HG03103 (cell line): ENCODE data around the gene IGF1R.

Source experiments
- ATAC-seq: cut with Tn5 transposase; IDR thresholded peaks from one replicate; pipeline ENCODE4 v1.9.1; 2021; ENCODE audit warnings: low read depth; ENCODE audit not compliant: unreplicated experiment

IGF1R gene

DNA sequence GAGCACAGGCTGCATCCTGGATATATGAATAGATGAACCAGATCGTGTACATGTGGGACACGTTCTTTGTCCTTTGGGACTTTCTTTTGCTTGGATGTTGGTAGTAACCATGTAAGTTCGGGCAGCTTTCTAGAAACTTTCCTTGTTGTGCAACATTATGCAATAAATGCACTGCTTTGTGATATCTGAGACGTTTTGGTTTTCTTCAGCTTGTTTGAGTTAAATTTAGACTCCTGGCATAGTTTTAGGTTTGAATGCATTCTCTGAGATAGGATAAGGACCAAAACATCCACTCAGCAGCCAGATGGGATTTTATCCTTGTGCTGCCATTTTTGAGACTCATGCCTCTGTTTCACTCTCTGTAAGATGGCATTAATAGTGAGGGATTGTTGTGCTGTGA is 158.9 kb downstream of the IGF1R start:
- ATAC-seq = no peak

DNA sequence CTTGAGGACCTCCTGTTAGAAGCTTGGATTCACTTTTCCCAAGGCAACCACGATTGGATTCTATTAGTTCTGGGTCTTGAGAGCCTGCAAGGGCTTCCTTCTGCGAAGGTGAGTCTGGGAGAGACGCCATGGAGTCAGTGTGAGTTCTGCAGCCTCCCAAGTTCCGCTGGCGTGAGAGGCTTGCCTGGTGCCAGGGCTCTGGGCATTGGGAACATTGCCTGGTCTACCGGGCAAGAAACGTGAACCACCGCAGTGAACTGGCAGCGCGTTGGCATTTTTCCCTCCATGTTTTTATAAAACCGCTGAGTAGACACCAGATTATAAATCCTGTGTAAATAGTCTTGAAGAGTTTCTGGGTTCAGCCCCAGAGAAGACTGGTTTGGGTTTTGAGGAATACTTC is 160.9 kb downstream of the IGF1R start:
- no peak for ATAC-seq

DNA sequence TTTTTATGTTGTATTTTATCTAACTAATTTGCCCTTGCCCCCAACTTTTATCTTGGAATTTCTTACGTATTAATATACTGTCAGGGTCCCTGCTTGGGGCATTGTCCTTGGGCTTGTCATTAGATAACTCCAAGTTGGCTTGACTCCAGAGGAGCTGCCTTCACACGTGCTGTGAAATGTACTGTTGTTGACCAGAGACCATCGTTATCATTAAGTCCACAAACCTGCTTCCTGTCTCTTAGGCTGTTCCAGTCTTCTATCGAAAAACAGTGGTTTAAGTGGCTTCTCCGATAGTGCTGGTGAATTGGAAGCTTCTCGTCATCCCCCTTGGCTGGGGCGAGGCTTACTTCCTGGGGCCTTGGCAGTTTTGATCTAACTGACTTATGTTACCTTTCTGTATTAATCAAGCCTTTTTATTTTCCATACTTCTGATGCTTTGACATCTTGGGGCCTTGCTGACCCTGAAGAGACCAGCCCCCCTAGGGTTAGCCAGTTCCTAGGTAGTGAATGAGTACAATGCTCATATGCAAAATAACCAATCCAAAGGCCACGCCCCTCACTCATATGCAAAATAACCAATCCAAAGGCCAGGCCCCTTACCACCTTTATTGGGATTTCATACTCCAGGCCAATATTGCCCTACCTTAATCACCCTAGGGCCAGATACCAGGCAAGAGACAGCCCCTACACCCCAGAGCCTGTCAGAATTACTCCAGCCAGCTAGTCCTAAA is 164.5 kb downstream of the IGF1R start:
- ATAC-seq = no peak

GRCh38 chr15:98813951-98814350 is 165.6 kb downstream of the IGF1R start:
- ATAC-seq = no peak

DNA sequence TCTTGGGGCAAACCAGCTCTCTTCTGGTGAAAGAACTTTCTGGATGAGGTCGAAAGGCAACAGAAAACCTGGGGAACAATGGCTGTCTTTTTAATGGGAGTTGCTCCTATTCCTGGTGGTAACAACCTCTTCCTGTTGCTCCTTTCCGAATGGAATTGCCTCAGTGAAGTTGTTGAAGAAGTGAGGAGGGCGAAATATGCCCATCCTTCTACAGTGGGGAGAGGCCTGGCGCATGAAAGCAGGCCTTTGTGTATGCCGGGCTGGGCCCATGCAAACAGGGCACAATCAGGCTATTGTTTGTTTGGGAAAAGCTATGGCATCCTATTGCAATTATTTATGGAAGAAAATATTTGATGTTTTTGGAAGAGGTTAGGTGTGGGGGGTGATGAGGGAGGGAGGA is 166.9 kb downstream of the IGF1R start:
- ATAC-seq = no peak

DNA sequence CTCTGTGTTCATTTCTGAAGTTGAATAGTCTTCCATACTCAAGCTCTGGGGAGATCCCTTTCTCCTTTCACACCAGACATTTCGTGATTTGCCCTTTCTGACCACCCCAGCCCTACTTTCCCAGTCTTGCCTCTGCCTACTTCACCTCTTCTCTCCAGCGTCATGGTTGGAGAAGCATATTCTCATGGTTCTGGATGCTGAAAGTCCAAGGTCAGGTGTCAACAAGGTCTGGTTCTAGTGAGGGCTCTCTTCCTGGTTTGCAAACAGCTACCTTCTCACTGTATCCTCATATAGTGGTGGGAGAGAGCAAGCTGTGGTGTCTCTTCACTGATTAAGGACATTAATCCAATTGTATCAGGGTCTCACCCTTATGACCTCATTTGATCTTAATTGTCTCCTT is 169.4 kb downstream of the IGF1R start:
- ATAC-seq = no peak

DNA sequence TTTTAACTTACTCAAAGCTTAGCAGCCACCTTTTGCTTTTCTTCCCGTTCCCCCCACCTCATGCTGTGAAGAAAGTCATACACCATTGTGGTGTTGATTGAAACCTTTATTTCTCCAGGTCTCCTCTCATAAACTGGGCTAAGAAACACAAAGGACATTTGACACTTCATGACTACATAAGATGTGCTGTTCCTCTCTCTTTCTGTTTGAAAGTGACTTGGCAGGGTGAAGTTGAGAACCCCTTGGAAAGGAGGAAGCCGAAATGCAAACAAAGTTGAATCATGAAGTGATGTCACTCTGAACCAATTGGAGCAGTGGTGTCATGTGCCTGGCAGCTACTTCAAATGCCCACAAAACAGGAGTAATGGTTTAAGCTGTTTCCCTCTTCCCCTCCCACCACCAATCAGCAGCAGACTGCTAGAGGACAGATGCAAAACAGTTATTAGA is 174.7 kb downstream of the IGF1R start:
- ATAC-seq = no peak

DNA sequence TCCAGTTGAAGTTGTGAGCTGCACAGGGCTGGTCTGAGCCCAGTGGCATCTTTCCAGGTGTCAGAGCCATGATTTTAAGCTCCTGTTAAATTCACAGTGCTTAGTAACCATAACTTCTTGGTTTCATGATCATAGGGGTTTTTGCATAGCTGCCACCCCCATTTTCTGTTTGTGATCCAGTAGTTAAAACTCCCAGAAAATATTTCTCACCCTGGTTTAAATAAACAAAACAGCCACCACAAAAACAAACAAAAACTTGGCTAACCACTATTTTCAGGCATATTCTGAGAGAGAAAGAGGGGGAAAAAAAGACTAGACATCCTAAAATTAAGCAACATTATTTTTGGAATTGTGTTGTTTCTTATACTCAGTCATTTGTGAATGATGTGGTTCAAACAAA is 175.3 kb downstream of the IGF1R start:
- no peak for ATAC-seq

DNA sequence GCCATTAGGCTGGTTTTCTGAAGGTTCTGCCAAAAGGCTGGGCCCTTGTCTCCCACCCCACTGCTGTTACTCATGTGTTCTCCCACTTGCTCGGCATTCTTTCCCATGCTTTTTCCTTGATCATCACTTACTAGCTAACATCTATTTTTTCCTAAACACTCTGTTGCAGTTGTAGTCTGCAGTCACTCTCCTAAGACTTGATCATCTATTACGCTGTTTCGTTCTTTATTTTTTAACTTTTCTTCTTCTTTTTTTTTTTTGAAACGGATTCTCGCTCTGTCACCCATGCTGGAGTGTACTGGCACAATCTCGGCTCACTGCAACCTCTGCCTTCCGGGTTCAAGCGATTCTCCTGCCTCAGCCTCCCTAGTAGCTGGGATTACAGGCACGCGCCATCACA is 176.3 kb downstream of the IGF1R start:
- ATAC-seq = no peak

DNA sequence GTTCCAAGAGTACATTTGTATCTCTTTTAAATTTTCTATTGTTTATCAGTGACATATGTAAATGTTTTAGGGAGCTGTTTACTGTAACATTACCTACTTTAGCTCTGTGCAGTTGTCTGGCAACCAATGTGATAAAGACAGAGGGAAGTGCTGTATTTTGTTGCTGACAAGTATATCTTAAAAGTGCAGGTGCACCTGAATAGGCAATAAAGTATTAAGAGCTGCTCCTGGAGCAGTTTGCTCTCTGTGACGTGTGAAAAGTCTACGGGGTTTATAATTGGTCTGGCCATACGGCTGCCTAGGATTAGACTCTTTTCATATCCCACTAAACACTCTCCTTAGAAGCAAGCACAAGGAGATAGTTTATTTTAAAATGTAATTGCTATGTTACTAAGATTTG is 178.3 kb downstream of the IGF1R start:
- no peak for ATAC-seq

DNA sequence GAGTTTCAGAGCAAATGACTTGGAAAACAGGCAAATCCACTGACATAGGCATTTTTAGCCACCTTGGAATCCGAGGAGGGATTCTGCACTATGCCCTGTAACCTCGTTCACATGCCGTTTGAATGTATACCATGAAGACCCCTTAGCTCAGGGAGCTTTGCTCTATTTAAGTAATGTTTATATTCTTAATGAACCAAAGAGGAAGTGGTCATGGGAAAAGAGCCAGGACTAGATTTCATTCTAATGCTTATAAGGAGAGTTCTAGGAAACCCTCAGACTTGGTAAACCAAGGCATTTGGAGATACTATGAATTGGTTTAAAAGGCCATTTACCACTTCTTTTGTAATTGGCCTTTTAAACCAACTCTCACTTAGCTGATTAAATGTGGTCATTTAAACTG is 178.9 kb downstream of the IGF1R start:
- ATAC-seq = no peak

DNA sequence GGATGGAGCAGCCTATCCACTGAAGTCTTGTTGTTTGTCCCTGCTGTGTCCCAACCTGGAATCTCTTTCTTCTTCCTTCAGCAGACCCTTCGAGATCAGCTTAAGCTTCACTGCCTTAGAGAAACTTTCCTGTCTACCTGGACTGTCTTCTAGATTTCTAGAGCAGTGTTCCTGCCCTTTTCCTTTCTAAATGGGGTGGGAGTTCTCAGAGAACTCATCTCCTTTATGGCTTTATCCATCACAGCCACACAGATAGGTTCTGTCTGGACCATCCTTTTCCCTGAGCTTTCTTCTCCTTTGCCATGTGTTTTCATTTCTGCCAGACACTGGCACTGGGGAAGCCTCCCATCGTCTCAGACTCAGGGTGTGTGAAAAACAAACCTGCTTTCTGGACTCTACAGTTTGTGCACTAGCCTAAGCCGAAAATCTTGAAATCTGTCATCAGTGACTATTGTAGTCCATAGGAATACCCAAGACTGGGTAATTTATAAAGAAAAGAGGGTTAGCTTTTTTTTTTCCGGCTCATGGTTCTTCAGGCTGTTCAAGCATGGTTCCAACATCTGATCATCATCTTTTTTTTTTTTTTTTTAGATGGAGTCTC is 181.8 kb downstream of the IGF1R start:
- no peak for ATAC-seq

DNA sequence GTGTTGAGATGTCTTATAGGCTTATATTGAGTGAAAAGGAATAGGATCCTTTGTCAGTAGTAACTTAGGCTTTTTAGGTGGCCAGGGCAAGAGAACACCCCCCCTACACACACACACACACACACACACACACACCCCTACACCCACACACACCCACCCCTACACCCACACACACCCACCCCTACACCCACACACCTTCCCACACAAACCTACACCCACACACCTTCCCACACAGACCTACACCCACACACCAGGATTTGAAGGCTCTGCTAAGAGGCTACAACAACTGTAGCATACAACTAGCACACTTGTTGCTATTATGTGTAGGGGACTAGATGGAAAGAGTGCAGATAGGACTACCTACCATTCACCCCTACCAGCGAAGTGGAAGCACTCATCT is 186.6 kb downstream of the IGF1R start:
- ATAC-seq = no peak

DNA sequence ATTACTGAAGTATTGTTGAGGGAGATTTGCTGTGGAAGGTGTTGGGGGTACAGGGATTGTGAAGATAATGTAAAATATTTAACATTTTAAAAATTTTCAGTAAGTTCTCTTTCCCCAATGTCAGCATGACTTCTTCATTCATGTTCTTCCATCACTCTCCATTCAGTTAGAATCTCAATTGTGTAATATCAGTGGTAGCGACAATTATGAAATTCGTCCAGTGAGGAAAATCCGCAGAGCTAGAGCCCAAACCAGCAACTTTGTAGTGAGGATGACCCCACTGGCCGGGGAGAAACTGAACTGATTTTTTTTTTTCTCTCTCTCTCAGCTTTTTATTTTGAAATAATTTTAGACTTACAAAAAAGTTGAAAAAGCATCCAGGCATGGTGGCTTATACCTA is 187.5 kb downstream of the IGF1R start:
- ATAC-seq = no peak

- ATAC-seq = no peak
These were observed 190.3 kb downstream of the IGF1R start for GRCh38 chr15:98838387-98839259.

GRCh38 chr15:98840053-98840452 is 191.7 kb downstream of the IGF1R start:
- no peak for ATAC-seq

GRCh38 chr15:98841419-98841970 is 193.2 kb downstream of the IGF1R start:
- no peak for ATAC-seq

DNA sequence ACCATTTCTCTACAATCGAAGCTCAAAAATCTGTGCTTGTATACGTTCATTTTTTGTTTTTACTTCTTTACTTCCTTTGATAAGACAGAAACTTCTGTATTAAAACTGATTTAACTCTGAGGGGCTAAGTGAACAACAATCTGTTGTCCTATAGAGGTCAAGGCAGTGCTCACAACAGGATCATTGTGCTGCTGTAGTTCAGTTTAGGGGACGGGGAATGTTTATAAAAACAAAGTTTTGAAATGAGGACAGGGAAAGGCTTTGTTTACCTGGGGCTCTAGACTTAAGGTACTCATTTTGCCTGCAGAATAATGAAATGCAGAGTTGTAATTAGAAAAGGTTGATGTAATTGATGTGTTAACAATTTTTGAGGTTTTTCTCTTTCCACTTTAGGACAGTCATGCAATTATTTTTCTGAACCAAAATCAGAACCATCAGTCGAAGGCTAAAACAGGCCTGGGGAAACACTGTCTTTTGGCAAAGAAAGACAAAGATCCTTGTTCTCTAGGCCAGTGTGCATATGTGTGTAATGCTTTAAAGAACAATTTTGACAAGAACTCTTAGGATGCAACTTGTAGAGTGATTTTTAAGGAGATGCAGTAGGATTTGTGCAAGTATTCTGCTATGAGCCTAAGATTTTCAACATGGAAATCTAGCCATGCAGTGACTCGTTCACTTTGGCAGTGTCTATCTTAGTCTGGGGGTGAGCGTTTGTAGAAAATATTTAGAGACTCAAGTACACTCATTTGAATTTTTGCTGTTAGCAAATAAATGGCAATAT is 194.0 kb downstream of the IGF1R start:
- no peak for ATAC-seq

DNA sequence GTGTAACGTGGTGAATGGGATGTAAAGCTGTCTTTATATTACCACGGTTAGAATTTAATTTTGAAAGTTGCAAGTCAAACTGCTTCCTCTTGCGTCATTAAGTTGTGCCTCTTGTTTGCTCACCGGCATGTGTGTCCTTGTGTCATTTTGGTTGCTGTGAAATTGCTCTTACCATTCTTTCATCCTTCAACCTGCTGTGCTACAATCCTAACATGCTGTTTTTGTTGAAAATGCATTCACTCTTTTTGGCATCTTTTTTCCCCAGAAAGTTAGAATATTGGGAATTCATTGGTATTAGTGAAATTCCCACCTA is 194.6 kb downstream of the IGF1R start:
- ATAC-seq = no peak

- ATAC-seq = no peak
These were observed 195.5 kb downstream of the IGF1R start for GRCh38 chr15:98843844-98844243.

GRCh38 chr15:98844261-98844660 is 195.9 kb downstream of the IGF1R start:
- ATAC-seq = no peak
